ENCODE measurements around the gene HNRNPR. TPM values are rescaled to one million over a fixed set of nuclear protein-coding genes. Genes with fewer than 3 reads are reported as not detected.

HNRNPR gene
- total and polyA plus RNA-seq, 2 of the 8 experiments (the other 6 are each of a cell fraction or from before 2014, with no cell fraction given): 110 to 214 TPM

- Histone ChIP-seq H3K56ac (replicated peaks; ENCODE audit: insufficient read length, low read depth, low read length) (no peak overlapping the region), H3K4me2 (ENCODE audit: insufficient read depth in 1 of 2, low read depth in 2 of 2, low read length in 2 of 2) (no peak overlapping the region), H3K79me1 (ENCODE audit: low read depth, low read length) (no peaks in the 10 kb centered on the region), H3K23me2 (ENCODE audit: low read depth, low read length) (no peaks in the 10 kb centered on the region), H2BK20ac (ENCODE audit: low read length) (no peak overlapping the region), H4K91ac (replicated peaks; ENCODE audit: insufficient read length, low read length) (no peak overlapping the region), H3K79me2 (ENCODE audit: control insufficient read depth in 1 of 2, insufficient read depth in 2 of 2, low read length in 2 of 2) (peaks cover 0 to 30% of the 10 kb centered on the region in 2 experiments; a peak in 2 of 4 replicates), H3K23ac (ENCODE audit: insufficient read length) (no peak overlapping the region), H4K20me1 (replicated peaks in 1 of 2; ENCODE audit: control insufficient read depth in 1 of 2, insufficient read depth in 2 of 2, low read length in 2 of 2) (peaks cover 3 to 18% of the 10 kb centered on the region in 2 experiments), H2BK15ac (ENCODE audit: low read length) (no peak overlapping the region), H4K5ac (ENCODE audit: insufficient read length, low read depth, low read length) (no peak overlapping the region), H4K8ac (ENCODE audit: extremely low read depth, insufficient read depth, low read length) (no peak overlapping the region), H2AK5ac (ENCODE audit: low read depth, low read length) (no peak overlapping the region), H2BK120ac (replicated peaks; ENCODE audit: low read depth, low read length) (no peak overlapping the region), H3K27ac (ENCODE audit: low read depth, low read length) (no peak overlapping the region), H2BK12ac (ENCODE audit: low read depth, low read length) (no peak overlapping the region), H3K14ac (ENCODE audit: insufficient read length) (no peak overlapping the region), H3K9me3 (ENCODE audit: insufficient read depth in 2 of 2, low read depth in 1 of 2, low read length in 1 of 2) (no peaks in the 10 kb centered on the region), H3K4ac (replicated peaks; ENCODE audit: insufficient read length, low read depth, low read length) (no peak overlapping the region), H3K4me3 (ENCODE audit: extremely low read depth in 1 of 4, insufficient read depth in 2 of 4, low read depth in 3 of 4, low read length in 4 of 4) (no peak overlapping the region), H3K18ac (ENCODE audit: extremely low read depth, low read length) (no peak overlapping the region), H3K9ac (replicated peaks in 1 of 4; ENCODE audit: extremely low read depth in 1 of 4, low read depth in 3 of 4, low read length in 3 of 4) (no peak overlapping the region), H3K27me3 (replicated peaks in 1 of 4; ENCODE audit: control insufficient read depth in 3 of 4, extremely low read depth in 1 of 4, insufficient read depth in 3 of 4, low read length in 3 of 4) (no peaks in the 10 kb centered on the region), H3K36me3 (ENCODE audit: control insufficient read depth in 2 of 4, insufficient read depth in 4 of 4, low read length in 3 of 4) (peaks cover 12 to 85% (median 45%) of the 10 kb centered on the region in 4 experiments), H2AFZ (ENCODE audit: low read length) (no peak overlapping the region), H3K4me1 (replicated peaks in 1 of 4; ENCODE audit: control insufficient read depth in 3 of 4, insufficient read depth in 4 of 4, low read length in 3 of 4) (no peaks in the 10 kb centered on the region), H2BK5ac (ENCODE audit: low read depth, low read length) (no peak overlapping the region)
- ChIA-PET CTCF (ENCODE audit: partially characterized antibody) (interaction anchor here (1.2 kb wide), 1 partner anchor 81 kb away, joined by 4 read pairs; no protein-coding TSS in a partner anchor), POLR2A (ENCODE audit: partially characterized antibody) (interaction anchor here (1.0 kb wide), 1 partner anchor 24 kb away, joined by 4 read pairs; no protein-coding TSS in a partner anchor)
- no peak for DNase-seq (ENCODE audit: low read depth in 1 of 2, low spot score in 2 of 2)
- no peak for FAIRE-seq
- WGBS, 2 experiments (ENCODE audit: extremely low coverage in 1 of 2, insufficient coverage in 1 of 2, insufficient read length in 1 of 2, insufficient replicate concordance in 2 of 2, low coverage in 1 of 2, low lambda C conversion rate in 2 of 2, missing lambda C conversion rate in 1 of 2): 94% methylated on average over 1 of the region's 1 CpG; no CpG with 5 or more reads in 1 of the 2 experiments
- TF ChIP-seq SIRT6 (IDR thresholded peaks at IDR 0.05; ENCODE audit: low read length) (no peak), BRCA1 (IDR thresholded peaks at IDR 0.05; ENCODE audit: low read depth, low read length) (no peak), BACH1 (IDR thresholded peaks at IDR 0.05; ENCODE audit: low read length) (no peak), ASH2L (IDR thresholded peaks at IDR 0.05; ENCODE audit: low read length) (no peak), HDAC6 (IDR thresholded peaks at IDR 0.05; ENCODE audit: low read depth, low read length) (no peak), POLR2A (IDR thresholded peaks at IDR 0.05; ENCODE audit: control extremely low read depth in 1 of 2, low read depth in 2 of 2, low read length in 2 of 2) (no peak), EZH2 (IDR thresholded peaks at IDR 0.05; ENCODE audit: low read depth, low read length, severe bottlenecking) (no peak), GTF2F1 (IDR thresholded peaks at IDR 0.05; ENCODE audit: borderline replicate concordance, low read depth, low read length) (no peak), ATF3 (IDR thresholded peaks at IDR 0.05; ENCODE audit: insufficient read depth, low read depth, low read length) (no peak), KDM5A (IDR thresholded peaks at IDR 0.05; ENCODE audit: low read length) (no peak), CHD1 (IDR thresholded peaks at IDR 0.05; ENCODE audit: low read depth, low read length) (no peak), RXRA (IDR thresholded peaks at IDR 0.05; ENCODE audit: insufficient read depth, low read depth, low read length) (no peak), EGR1 (IDR thresholded peaks at IDR 0.05; ENCODE audit: borderline replicate concordance, low read depth, low read length) (no peak), BCL11A (IDR thresholded peaks at IDR 0.05; ENCODE audit: low read depth in 2 of 2, low read length in 2 of 2) (no peak)
Measured at GRCh38 chr1:23322770-23323169, 21.3 kb downstream of the HNRNPR start.
